HG03342 (cell line): ENCODE measurements around the gene U2AF1L4.

Experiments used
- ATAC-seq: cut with Tn5 transposase; IDR thresholded peaks from one replicate; pipeline ENCODE4 v1.9.1; 2021; ENCODE audit warnings: mild to moderate bottlenecking, moderate library complexity; ENCODE audit not compliant: unreplicated experiment

Gene U2AF1L4

GRCh38 chr19:35742121-35742724 is 3.0 kb downstream of the U2AF1L4 start, which contains the start of gene IGFLR1:
TSS of gene IGFLR1 (minus strand) at chr19:35742452. CDS start at chr19:35741180, 1,272 bp downstream.
- ATAC-seq = no peak

GRCh38 chr19:35741203-35741515 is 4.1 kb downstream of the U2AF1L4 start:
- no peak for ATAC-seq

DNA sequence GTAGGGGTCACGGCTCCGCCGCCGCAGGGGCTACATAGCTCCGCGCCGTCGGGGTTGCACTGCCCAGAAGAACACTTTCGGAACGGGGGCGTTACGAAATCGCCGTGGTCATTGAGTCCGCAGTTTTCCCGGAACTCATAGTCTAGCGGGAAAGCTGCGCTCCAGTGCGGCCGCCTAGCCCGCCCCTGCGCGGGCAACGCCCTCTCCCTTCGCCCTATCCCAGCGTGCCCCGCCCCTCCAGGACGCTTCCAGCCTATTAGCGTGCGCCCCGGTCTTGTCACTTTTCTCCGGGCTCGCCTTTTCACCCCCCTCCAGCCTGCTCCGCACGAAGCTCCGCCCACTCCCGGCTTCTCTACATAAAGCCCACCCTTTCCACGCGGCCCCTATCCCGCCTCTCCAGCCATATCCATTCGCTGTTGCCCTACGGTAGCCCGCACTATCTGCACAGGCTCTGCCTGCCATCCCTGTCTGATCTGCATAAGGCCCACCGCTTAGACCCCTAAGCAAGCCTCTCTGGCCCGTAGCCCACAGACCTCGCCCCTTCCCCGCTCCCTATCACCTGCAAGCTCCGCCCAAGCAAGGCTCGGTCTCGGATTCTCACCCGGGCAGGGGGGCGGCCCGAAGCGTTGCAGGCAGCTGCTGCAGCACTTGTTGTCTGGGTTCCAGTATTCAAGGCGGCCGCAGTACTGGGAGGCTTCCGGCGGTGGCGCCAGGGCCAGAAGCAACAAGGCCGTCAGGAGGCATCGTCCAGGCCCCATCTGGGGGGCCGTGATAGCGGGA is 4.6 kb downstream of the U2AF1L4 start:
- peak; percentile 51 for ATAC-seq

DNA sequence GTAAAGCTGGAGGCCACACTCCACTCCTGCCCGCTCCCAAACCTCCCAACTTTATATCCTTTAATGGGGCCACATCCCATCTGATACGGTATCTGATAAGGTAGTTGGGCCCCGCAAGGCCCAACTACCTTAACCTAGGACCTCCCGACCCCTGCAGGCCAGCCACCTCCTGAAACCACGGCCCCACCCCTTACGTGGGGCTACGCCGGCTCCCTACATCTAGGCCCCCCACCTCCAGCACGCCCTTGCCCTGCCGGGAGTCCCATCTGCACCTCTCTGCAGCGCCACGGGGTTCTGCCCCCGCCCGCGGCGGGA is 5.2 kb downstream of the U2AF1L4 start:
- peak; percentile 13 for ATAC-seq

DNA sequence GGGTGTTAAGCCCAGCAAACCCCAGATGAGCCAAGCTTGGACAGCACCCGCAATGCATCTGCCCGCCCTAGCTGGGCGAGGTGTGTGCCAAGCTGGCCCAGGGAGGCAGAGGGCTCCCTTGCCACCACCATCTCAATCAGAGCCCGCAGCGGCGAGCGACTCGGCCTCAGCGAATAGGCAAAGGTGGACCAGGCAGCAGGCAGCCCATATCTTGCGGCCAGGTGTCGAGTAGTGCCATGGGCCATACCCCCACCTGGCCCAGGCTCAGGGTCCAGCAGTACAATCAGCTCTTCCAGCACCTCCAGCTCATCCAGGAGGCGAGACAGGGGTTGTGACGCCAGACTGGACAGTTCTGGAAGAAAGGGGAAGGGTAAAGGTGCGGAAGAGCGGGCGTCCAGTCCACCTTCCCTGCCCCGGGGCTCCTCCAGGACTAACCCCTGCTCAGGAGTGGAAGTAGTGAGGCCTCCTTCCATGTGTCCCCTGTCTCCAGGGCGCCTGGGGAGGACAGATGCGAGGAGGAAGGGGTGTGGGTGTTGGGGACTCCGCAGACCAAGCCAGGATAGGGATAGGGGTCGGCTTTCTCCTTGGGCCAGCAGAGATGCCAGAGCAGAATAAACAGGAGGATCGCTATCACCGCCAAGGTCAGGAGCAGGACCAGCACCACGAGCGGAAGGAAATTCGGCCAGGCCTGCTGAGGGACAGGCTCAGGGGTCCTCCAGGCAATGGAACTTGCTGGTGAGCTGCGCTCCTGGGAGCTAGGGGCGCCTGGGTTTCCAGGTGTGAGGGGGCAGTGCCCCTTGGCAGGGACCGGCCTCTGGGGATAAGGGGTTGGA is 5.7 kb downstream of the U2AF1L4 start:
- ATAC-seq = no peak

GRCh38 chr19:35738887-35739229 is 6.4 kb downstream of the U2AF1L4 start:
- no peak for ATAC-seq

- ATAC-seq = no peak
These were observed 7.0 kb downstream of the U2AF1L4 start for GRCh38 chr19:35738021-35738886.

- no peak for ATAC-seq
These were observed 8.0 kb downstream of the U2AF1L4 start for GRCh38 chr19:35736913-35737886.

- ATAC-seq = no peak
These were observed 10.3 kb downstream of the U2AF1L4 start for GRCh38 chr19:35734889-35735288.

- no peak for ATAC-seq
These were observed 10.9 kb downstream of the U2AF1L4 start for GRCh38 chr19:35734273-35734672.

DNA sequence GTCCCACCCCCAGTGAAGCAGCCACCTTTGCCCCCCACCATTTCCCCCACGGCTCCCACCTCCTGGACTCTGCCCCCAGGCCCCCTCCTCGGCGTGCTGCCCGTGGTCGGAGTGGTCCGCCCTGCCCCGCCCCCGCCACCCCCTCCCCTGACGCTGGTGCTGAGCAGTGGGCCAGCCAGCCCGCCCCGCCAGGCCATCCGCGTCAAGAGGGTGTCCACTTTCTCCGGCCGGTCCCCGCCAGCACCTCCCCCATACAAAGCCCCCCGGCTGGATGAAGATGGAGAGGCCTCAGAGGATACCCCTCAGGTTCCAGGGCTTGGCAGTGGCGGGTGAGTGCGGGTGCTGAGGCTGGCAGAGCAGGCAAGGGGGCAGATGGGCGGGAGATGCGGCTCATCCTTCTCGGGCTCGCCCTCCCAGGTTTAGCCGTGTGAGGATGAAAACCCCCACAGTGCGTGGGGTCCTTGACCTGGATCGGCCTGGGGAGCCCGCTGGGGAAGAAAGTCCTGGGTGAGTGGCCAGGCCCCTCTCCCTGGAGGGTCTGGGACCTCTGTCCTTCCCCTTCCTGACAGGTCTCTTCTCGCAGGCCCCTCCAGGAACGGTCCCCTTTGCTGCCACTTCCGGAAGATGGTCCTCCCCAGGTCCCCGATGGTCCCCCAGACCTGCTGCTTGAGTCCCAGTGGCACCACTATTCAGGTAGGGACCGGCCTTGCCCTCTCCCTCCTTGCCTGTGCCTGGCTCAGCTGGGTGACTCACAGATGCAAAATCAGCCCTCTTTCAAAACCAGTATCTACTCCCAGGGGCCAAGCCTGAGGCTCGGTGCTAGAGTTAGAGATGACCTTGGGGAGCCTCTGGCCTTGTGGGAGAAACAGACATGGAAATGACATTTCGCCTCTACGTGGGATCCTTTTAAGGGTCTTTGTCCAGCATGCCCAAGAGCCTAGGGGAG is 11.8 kb downstream of the U2AF1L4 start:
- ATAC-seq = no peak

GRCh38 chr19:35732540-35733179 is 12.6 kb downstream of the U2AF1L4 start:
- no peak for ATAC-seq

DNA sequence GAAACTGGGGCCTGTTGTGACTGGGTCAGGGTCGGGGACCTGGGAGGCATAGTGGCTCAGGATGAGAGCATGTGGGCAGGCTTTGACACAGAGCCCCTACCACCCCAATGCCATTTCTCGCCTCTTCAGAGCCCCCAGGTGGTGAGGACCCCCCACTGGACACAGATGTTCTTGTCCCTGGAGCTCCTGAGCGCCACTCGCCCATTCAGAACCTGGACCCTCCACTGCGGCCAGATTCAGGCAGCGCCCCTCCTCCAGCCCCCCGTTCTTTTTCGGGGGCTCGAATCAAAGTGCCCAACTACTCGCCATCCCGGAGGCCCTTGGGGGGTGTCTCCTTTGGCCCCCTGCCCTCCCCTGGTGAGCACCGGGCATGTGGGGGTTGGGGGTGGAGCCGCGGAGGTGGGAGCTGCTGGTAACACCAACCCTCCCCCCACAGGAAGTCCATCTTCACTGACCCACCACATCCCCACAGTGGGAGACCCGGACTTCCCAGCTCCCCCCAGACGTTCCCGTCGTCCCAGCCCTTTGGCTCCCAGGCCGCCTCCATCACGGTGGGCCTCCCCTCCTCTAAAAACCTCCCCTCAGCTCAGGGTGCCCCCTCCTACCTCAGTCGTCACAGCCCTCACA is 13.3 kb downstream of the U2AF1L4 start:
- no peak for ATAC-seq

- no peak for ATAC-seq
These were observed 13.9 kb downstream of the U2AF1L4 start for GRCh38 chr19:35731353-35731752.

DNA sequence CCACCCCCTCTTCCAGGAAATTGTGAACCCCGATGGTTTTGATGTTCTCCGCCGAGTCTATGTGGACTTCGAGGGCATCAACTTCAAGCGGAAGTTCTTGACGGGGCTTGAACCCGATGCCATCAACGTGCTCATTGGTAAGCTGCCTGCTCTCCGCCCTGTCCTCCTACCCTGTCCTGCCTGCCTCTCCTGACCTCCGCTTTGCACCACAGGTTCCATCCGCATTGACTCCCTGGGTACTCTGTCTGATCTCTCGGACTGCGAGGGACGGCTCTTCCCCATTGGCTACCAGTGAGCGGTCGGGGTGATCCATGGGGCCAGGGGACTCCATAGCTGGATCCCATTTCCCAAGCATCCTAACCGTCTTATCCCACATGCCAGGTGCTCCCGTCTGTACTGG is 14.9 kb downstream of the U2AF1L4 start:
- ATAC-seq = no peak

- no peak for ATAC-seq
These were observed 15.5 kb downstream of the U2AF1L4 start for GRCh38 chr19:35729763-35730162.

DNA sequence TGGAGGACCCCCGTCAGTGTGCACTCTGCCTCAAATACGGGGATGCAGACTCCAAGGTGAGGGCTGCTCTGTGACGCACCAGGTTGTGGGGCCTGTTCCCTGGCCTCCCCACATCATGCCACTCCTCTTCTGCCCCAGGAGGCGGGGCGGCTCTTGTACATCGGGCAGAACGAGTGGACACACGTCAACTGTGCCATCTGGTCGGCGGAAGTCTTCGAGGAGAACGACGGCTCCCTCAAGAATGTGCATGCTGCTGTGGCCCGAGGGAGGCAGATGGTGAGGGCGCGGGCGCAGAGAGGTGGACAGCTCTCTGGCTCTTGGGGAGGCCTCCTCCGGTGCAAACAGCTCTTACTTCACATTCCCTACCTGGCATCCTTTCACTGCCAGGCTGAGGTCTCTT is 16.2 kb downstream of the U2AF1L4 start:
- no peak for ATAC-seq
